GM18526 (cell line): Measurements from ENCODE around the gene TUT4.

ENCODE experiments used
- POLR2A ChIP-seq: IDR thresholded peaks from 3 replicates; pipeline ENCODE4 v1.6.1; 2011; ENCODE audit not compliant: insufficient read length; ENCODE audit errors: extremely low read depth

The TUT4 gene

GRCh38 chr1:52582116-52582696 is 29.3 kb upstream of the TUT4 start:
- TF ChIP-seq POLR2A: no peak

GRCh38 chr1:52580283-52580682 is 27.4 kb upstream of the TUT4 start:
- no peak for TF ChIP-seq POLR2A

GRCh38 chr1:52579415-52579814 is 26.5 kb upstream of the TUT4 start:
- TF ChIP-seq POLR2A: no peak

GRCh38 chr1:52576074-52576473 is 23.2 kb upstream of the TUT4 start:
- TF ChIP-seq POLR2A: no peak

GRCh38 chr1:52574594-52574993 is 21.7 kb upstream of the TUT4 start:
- no peak for TF ChIP-seq POLR2A

GRCh38 chr1:52572387-52572786 is 19.5 kb upstream of the TUT4 start:
- no peak for TF ChIP-seq POLR2A

GRCh38 chr1:52571783-52572182 is 18.9 kb upstream of the TUT4 start:
- TF ChIP-seq POLR2A: no peak

- TF ChIP-seq POLR2A: no peak
Measured at GRCh38 chr1:52569449-52570210, 16.7 kb upstream of the TUT4 start.

GRCh38 chr1:52567943-52568342 is 15.1 kb upstream of the TUT4 start:
- no peak for TF ChIP-seq POLR2A

- TF ChIP-seq POLR2A: no peak
Measured at GRCh38 chr1:52562766-52563165, 9.9 kb upstream of the TUT4 start.

GRCh38 chr1:52559875-52560274 is 7.0 kb upstream of the TUT4 start:
- no peak for TF ChIP-seq POLR2A

- TF ChIP-seq POLR2A: no peak
Measured at GRCh38 chr1:52558941-52559340, 6.0 kb upstream of the TUT4 start.

GRCh38 chr1:52556641-52557360 is 3.9 kb upstream of the TUT4 start:
- TF ChIP-seq POLR2A: no peak

- TF ChIP-seq POLR2A: no peak
Measured at GRCh38 chr1:52554756-52555155, 1.9 kb upstream of the TUT4 start.

GRCh38 chr1:52554267-52554640 is 1.4 kb upstream of the TUT4 start:
- no peak for TF ChIP-seq POLR2A
